ENCODE data around the gene HNRNPA2B1. TPM values are rescaled to one million over a fixed set of nuclear protein-coding genes. Genes with fewer than 3 reads are reported as not detected.
"Not testable (repeated sequence)": the region's sequence is repeated elsewhere in the genome, so short reads cannot be mapped to it uniquely, and the experiment has no call there.

The HNRNPA2B1 gene
- total and polyA plus RNA-seq, 4 donors = 165 to 1,155 (median 662) TPM

GRCh38 chr7:26148307-26148700, 52.2 kb downstream of the HNRNPA2B1 start:
- H3K27me3 ChIP-seq (ENCODE audit: control insufficient read depth, insufficient read depth, low read length) = peaks cover 19% of the 10 kb centered on the region
- H3K36me3 ChIP-seq (ENCODE audit: control insufficient read depth, insufficient read depth, low read length); H3K9me3 ChIP-seq (ENCODE audit: control insufficient read depth, insufficient read depth, low read length); DNase-seq (ENCODE audit: low read depth in 4 of 6, low spot score in 6 of 6); H3K4me3 ChIP-seq (ENCODE audit: low read depth, low read length); H3K27ac ChIP-seq (ENCODE audit: low read depth, low read length): not testable (repeated sequence)
- 92% methylated on average over 8 of the region's 29 CpGs for WGBS (ENCODE audit: insufficient coverage)
- H3K4me1 ChIP-seq (ENCODE audit: control insufficient read depth, insufficient read depth, low read length) = peaks cover 17% of the 10 kb centered on the region

- peaks cover 12% of the 10 kb centered on the region for H3K4me1 ChIP-seq (ENCODE audit: control insufficient read depth, insufficient read depth, low read length)
- not testable (repeated sequence) for DNase-seq (ENCODE audit: low read depth in 4 of 6, low spot score in 6 of 6); H3K4me3 ChIP-seq (ENCODE audit: low read depth, low read length); H3K27ac ChIP-seq (ENCODE audit: low read depth, low read length); H3K9me3 ChIP-seq (ENCODE audit: control insufficient read depth, insufficient read depth, low read length); H3K36me3 ChIP-seq (ENCODE audit: control insufficient read depth, insufficient read depth, low read length)
- WGBS (ENCODE audit: insufficient coverage) = 97% methylated on average over 24 of the region's 43 CpGs
- H3K27me3 ChIP-seq (ENCODE audit: control insufficient read depth, insufficient read depth, low read length) = peaks cover 14% of the 10 kb centered on the region
These were observed 52.8 kb downstream of the HNRNPA2B1 start for GRCh38 chr7:26147646-26148306.

DNA sequence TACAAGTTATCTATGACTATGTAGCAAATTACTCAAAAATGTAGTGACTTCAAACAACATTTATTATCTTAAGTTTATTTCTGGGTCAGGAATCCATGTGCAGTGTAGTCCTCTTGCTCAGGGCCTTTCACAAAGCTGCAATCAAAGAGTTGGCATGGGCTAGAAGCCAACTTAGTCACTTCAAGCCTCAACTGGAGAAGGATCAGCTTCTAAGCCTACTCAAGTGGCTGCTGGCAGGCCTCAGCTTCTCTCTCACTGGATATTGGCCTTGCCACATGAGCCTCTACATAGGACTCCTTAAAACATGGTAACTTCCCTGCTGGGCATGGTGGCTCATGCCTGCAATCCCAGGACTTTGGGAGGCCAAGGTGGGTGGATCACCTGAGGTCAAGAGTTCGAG, 53.5 kb downstream of the HNRNPA2B1 start:
- no peak overlapping the region for H3K4me3 ChIP-seq (ENCODE audit: low read depth, low read length)
- DNase-seq (ENCODE audit: low read depth in 4 of 6, low spot score in 6 of 6) = no peak
- no peak overlapping the region for H3K27ac ChIP-seq (ENCODE audit: low read depth, low read length)
- H3K27me3 ChIP-seq (ENCODE audit: control insufficient read depth, insufficient read depth, low read length) = peaks cover 14% of the 10 kb centered on the region
- no peaks in the 10 kb centered on the region for H3K9me3 ChIP-seq (ENCODE audit: control insufficient read depth, insufficient read depth, low read length)
- peaks cover 7% of the 10 kb centered on the region for H3K4me1 ChIP-seq (ENCODE audit: control insufficient read depth, insufficient read depth, low read length)
- 100% methylated on average over 1 of the region's 1 CpG for WGBS (ENCODE audit: insufficient coverage)
- H3K36me3 ChIP-seq (ENCODE audit: control insufficient read depth, insufficient read depth, low read length) = no peaks in the 10 kb centered on the region

DNA sequence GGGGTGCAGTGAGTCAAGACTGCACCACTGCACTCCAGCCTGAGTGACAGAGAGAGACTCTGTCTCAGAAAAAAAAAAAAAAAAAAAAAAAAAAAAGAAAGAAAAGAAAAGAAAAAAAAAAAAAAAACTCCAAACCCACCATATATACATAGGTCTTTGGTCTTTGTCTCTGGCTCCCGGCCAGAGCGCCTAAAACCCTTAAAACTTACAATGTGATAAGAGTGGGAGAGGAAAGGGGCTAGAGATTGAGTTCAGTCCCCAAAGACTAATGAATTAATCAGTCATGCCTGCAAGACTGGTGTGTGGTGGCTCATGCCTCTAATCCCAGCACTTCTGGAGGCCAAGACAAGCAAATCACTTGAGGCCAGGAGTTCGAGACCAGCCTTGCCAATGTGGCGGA, 55.3 kb downstream of the HNRNPA2B1 start:
- H3K36me3 ChIP-seq (ENCODE audit: control insufficient read depth, insufficient read depth, low read length) = no peaks in the 10 kb centered on the region
- no CpG with 5 or more reads among the region's 4 CpGs for WGBS (ENCODE audit: insufficient coverage)

GRCh38 chr7:26144184-26145080, 56.1 kb downstream of the HNRNPA2B1 start:
- no peak overlapping the region for H3K27ac ChIP-seq (ENCODE audit: low read depth, low read length)
- no peaks in the 10 kb centered on the region for H3K36me3 ChIP-seq (ENCODE audit: control insufficient read depth, insufficient read depth, low read length)
- H3K27me3 ChIP-seq (ENCODE audit: control insufficient read depth, insufficient read depth, low read length) = no peaks in the 10 kb centered on the region
- H3K9me3 ChIP-seq (ENCODE audit: control insufficient read depth, insufficient read depth, low read length) = no peaks in the 10 kb centered on the region
- WGBS (ENCODE audit: insufficient coverage) = 88% methylated on average over 8 of the region's 13 CpGs
- DNase-seq (ENCODE audit: low read depth in 4 of 6, low spot score in 6 of 6) = no peak
- no peaks in the 10 kb centered on the region for H3K4me1 ChIP-seq (ENCODE audit: control insufficient read depth, insufficient read depth, low read length)
- no peak overlapping the region for H3K4me3 ChIP-seq (ENCODE audit: low read depth, low read length)

More for the DNA sequence above, 55.3 kb downstream of the HNRNPA2B1 start:
- Histone ChIP-seq H3K9me3 (ENCODE audit: control insufficient read depth, insufficient read depth, low read length) (no peaks in the 10 kb centered on the region), H3K4me3 (ENCODE audit: low read depth, low read length) (no peak overlapping the region), H3K27me3 (ENCODE audit: control insufficient read depth, insufficient read depth, low read length) (no peaks in the 10 kb centered on the region), H3K27ac (ENCODE audit: low read depth, low read length) (no peak overlapping the region), H3K4me1 (ENCODE audit: control insufficient read depth, insufficient read depth, low read length) (no peaks in the 10 kb centered on the region)
- DNase-seq (ENCODE audit: low read depth in 4 of 6, low spot score in 6 of 6) = no peak

- no peaks in the 10 kb centered on the region for H3K27me3 ChIP-seq (ENCODE audit: control insufficient read depth, insufficient read depth, low read length)
- DNase-seq (ENCODE audit: low read depth in 4 of 6, low spot score in 6 of 6) = no peak
- H3K27ac ChIP-seq (ENCODE audit: low read depth, low read length) = no peak overlapping the region
- 47% methylated on average over 4 of the region's 5 CpGs for WGBS (ENCODE audit: insufficient coverage)
- H3K4me1 ChIP-seq (ENCODE audit: control insufficient read depth, insufficient read depth, low read length) = no peaks in the 10 kb centered on the region
- no peak overlapping the region for H3K4me3 ChIP-seq (ENCODE audit: low read depth, low read length)
- no peaks in the 10 kb centered on the region for H3K9me3 ChIP-seq (ENCODE audit: control insufficient read depth, insufficient read depth, low read length)
- no peaks in the 10 kb centered on the region for H3K36me3 ChIP-seq (ENCODE audit: control insufficient read depth, insufficient read depth, low read length)
These were observed 57.1 kb downstream of the HNRNPA2B1 start for GRCh38 chr7:26143298-26144048.

DNA sequence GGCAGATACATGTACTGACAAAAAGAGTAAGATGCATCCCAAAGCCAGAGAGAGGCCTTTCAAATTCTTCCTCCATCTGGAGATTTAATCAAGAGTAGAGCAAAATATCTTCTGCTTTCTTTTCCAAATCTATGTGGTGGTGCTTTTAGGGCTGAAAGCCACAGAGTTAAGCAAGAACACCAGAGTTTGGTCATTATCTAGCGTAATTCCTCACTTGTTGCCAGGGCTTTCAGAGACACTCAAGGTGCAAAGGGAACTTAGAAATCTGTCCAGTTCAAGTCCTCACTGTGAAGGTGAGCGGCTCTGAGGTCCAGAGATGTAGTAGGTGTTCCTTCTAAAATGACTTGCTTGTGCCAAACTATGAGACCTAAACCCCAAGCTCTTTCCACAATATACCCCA, 59.5 kb downstream of the HNRNPA2B1 start:
- Histone ChIP-seq H3K9me3 (ENCODE audit: control insufficient read depth, insufficient read depth, low read length) (no peaks in the 10 kb centered on the region), H3K27me3 (ENCODE audit: control insufficient read depth, insufficient read depth, low read length) (no peaks in the 10 kb centered on the region), H3K36me3 (ENCODE audit: control insufficient read depth, insufficient read depth, low read length) (no peaks in the 10 kb centered on the region), H3K4me3 (ENCODE audit: low read depth, low read length) (no peak overlapping the region), H3K4me1 (ENCODE audit: control insufficient read depth, insufficient read depth, low read length) (no peaks in the 10 kb centered on the region), H3K27ac (ENCODE audit: low read depth, low read length) (no peak overlapping the region)
- DNase-seq (ENCODE audit: low read depth in 4 of 6, low spot score in 6 of 6) = no peak
- WGBS (ENCODE audit: insufficient coverage) = 81% methylated on average over 2 of the region's 2 CpGs

DNA sequence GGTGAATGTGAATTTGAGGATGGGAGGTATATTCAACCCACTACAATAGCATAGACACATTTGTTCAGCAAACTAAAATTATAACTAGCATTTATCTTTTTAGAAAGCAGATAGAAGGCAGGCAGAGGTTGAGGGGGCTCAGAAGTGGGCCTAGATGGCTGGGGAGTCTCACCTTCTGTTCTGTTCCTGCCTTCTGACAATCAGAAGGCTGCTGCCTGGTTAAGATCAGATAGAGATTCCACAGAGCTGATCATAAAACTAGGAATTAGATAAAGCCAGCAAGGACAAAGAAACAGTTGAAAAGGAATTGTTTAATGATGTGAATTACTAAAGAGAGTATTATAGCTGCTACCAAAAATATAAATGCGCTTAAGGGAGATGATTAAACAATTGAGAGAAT, 60.2 kb downstream of the HNRNPA2B1 start:
- Histone ChIP-seq H3K4me3 (ENCODE audit: low read depth, low read length) (no peak overlapping the region), H3K36me3 (ENCODE audit: control insufficient read depth, insufficient read depth, low read length) (no peaks in the 10 kb centered on the region), H3K9me3 (ENCODE audit: control insufficient read depth, insufficient read depth, low read length) (no peaks in the 10 kb centered on the region), H3K27ac (ENCODE audit: low read depth, low read length) (no peak overlapping the region), H3K27me3 (ENCODE audit: control insufficient read depth, insufficient read depth, low read length) (no peaks in the 10 kb centered on the region), H3K4me1 (ENCODE audit: control insufficient read depth, insufficient read depth, low read length) (no peaks in the 10 kb centered on the region)
- DNase-seq (ENCODE audit: low read depth in 4 of 6, low spot score in 6 of 6) = no peak
- no CpG with 5 or more reads among the region's 1 CpG for WGBS (ENCODE audit: insufficient coverage)

Measured in spinal cord (tissue), 10 donors.